ENCODE measurements around the gene LDB1. TPM values are rescaled to one million over a fixed set of nuclear protein-coding genes. Genes with fewer than 3 reads are reported as not detected.
A peak's percentile ranks its signal among the peaks of the same experiment; 100 is the strongest.

Gene LDB1
- total and polyA plus RNA-seq, 2 of the 13 experiments (the other 11 are each of a cell fraction or from before 2014, with no cell fraction given): 17.2 to 45.5 TPM

DNA sequence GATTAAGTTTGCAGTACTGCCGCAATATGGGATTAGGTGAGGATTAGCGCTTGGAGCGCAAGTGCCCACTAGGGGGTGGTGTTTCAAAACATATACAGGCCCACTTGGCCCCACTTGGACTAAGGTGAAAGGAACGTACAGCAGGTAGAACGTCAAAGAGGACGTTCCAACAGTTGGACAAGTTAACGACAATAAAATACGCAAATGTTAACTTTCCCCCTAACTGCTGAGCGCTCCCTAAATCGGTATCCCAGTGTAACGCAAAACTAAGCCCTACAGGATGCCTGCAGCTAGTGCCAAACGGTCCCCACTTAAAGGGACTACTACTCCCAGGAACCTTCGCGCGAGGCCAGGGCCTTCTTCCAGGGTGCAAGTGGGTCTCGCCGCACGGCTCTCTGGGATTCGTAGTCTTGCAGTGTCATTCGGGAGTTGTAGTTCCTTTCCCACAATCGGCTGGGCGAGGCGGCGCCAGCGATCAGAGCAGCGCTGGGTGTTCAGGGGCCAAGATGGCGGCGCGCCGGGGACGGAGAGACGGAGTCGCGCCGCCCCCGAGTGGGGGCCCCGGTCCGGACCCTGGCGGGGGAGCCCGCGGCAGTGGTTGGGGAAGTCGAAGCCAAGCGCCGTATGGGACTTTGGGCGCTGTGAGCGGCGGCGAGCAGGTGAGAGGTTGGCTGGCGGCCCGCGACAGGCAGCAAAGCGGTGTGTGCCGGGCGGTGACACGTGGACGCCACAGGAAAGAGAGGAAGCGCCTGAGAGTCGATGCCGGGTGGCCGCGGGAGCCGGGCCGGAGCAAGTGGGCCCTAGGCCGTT, 12.6 kb upstream of the LDB1 start, which contains the start of gene PPRC1:
Gene PPRC1 (plus strand): TSS at position 478 of the 810 bp plus-strand sequence. CDS start 29 bp downstream, at position 507.
- 1% methylated on average over 16 of the region's 64 CpGs for WGBS (ENCODE audit: low lambda C conversion rate)
- Histone ChIP-seq H3K9ac (ENCODE audit: insufficient read depth, low read depth, low read length) (peak within 1 kb of the TSS; percentile 93), H3K9me3 (ENCODE audit: low read length) (no peaks in the 10 kb centered on the region), H3K36me3 (replicated peaks in 1 of 2; ENCODE audit: control insufficient read depth in 1 of 2, insufficient read depth in 2 of 2, low read length in 2 of 2) (peaks cover 2 to 12% of the 10 kb centered on the region in 2 experiments; a peak in 4 of 5 replicates), H4K20me1 (ENCODE audit: insufficient read depth, low read length) (peaks cover 38% of the 10 kb centered on the region), H3K4me2 (ENCODE audit: low read depth, low read length) (peak within 1 kb of the TSS; percentile 91), H3K27me3 (ENCODE audit: control insufficient read depth in 1 of 2, insufficient read depth in 2 of 2, low read length in 2 of 2) (peaks cover 0 to 4% of the 10 kb centered on the region in 2 experiments; a peak in 1 of 5 replicates), H3K4me3 (replicated peaks in 1 of 3; ENCODE audit: insufficient read depth in 1 of 3, low read depth in 2 of 3, low read length in 3 of 3) (peak within 1 kb of the TSS; percentile 82 to 96 (median 92)), H2AFZ (ENCODE audit: low read length) (peak within 1 kb of the TSS; percentile 100), H3K79me2 (ENCODE audit: insufficient read depth, low read length) (peaks cover 48% of the 10 kb centered on the region), H3K4me1 (ENCODE audit: insufficient read depth, low read length) (peaks cover 41% of the 10 kb centered on the region), H3K27ac (ENCODE audit: extremely low read length, insufficient read depth, low read length) (peak within 1 kb of the TSS; percentile 88)
- TSS peak; percentile 84 for BruUV-seq (replicated peaks)
- ChIA-PET POLR2A (interaction anchor here (0.6 to 1.0 kb wide), 3 partner anchors 18 to 75 kb away, joined by 3 to 4 read pairs (median 3); no protein-coding TSS in a partner anchor), CTCF (ENCODE audit: low intra/inter-chr PET ratio, low total read pairs) (interaction anchor here (0.9 kb wide), 1 partner anchor 12 kb away, joined by 3 read pairs; no protein-coding TSS in a partner anchor)
- DNase-seq (ENCODE audit: low spot score): peak; percentile 98
- intact Hi-C loops (cut with micrococcal nuclease; ENCODE audit: unreplicated experiment) (loop anchor here (1.0 kb wide), 1 partner anchor 20 kb away; the partner anchor contains the start of gene NOLC1), in situ Hi-C loops (cut with HindIII; ENCODE audit: extremely low pct_ligation_motif_present, low pct_unique_long_range_greater_than_20kb) (no loop called here)
- peak; percentile 82 for FAIRE-seq
- ATAC-seq: peak; percentile 93
- TF ChIP-seq CHCHD3 (CRISPR knock-in tag; IDR thresholded peaks at IDR 0.05) (peak; percentile 66; the same call in 1 of the 2 replicates), IRF2 (CRISPR knock-in tag; IDR thresholded peaks at IDR 0.05) (peak; percentile 99), KMT2B (CRISPR knock-in tag; IDR thresholded peaks at IDR 0.05) (peak; percentile 65), ISL2 (CRISPR knock-in tag; IDR thresholded peaks at IDR 0.05) (no peak), ZSCAN31 (CRISPR knock-in tag; IDR thresholded peaks at IDR 0.05; ENCODE audit: low read depth) (no peak), ADNP (CRISPR knock-in tag; IDR thresholded peaks at IDR 0.05) (no peak), MBNL3 (CRISPR knock-in tag; conservative IDR thresholded peaks at IDR 0.05) (no peak), SRY (CRISPR knock-in tag; IDR thresholded peaks at IDR 0.05) (0 out of 2 replicates have a peak, but pooled peaks have one; percentile 7), ZNF720 (CRISPR knock-in tag; IDR thresholded peaks at IDR 0.05) (0 out of 2 replicates have a peak, but pooled peaks have one; percentile 14), ZNF274 (CRISPR knock-in tag; IDR thresholded peaks at IDR 0.05) (peak; percentile 35; the same call in 1 of the 2 replicates), FOXO1 (CRISPR knock-in tag; IDR thresholded peaks at IDR 0.05) (peak; percentile 41), ATF1 (CRISPR knock-in tag; IDR thresholded peaks at IDR 0.05) (peak; percentile 60; the same call in 1 of the 2 replicates), ZNF550 (CRISPR knock-in tag; IDR thresholded peaks at IDR 0.05; ENCODE audit: borderline replicate concordance) (no peak), ZNF34 (CRISPR knock-in tag; IDR thresholded peaks at IDR 0.05; ENCODE audit: borderline replicate concordance) (no peak)
- TF ChIP-seq, protein P1, sequence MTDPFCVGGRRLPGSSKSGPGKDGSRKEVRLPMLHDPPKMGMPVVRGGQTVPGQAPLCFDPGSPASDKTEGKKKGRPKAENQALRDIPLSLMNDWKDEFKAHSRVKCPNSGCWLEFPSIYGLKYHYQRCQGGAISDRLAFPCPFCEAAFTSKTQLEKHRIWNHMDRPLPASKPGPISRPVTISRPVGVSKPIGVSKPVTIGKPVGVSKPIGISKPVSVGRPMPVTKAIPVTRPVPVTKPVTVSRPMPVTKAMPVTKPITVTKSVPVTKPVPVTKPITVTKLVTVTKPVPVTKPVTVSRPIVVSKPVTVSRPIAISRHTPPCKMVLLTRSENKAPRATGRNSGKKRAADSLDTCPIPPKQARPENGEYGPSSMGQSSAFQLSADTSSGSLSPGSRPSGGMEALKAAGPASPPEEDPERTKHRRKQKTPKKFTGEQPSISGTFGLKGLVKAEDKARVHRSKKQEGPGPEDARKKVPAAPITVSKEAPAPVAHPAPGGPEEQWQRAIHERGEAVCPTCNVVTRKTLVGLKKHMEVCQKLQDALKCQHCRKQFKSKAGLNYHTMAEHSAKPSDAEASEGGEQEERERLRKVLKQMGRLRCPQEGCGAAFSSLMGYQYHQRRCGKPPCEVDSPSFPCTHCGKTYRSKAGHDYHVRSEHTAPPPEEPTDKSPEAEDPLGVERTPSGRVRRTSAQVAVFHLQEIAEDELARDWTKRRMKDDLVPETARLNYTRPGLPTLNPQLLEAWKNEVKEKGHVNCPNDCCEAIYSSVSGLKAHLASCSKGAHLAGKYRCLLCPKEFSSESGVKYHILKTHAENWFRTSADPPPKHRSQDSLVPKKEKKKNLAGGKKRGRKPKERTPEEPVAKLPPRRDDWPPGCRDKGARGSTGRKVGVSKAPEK (CRISPR knock-in tag; IDR thresholded peaks at IDR 0.05; ENCODE audit: borderline replicate concordance): no peak
- TF ChIP-seq, protein P2, sequence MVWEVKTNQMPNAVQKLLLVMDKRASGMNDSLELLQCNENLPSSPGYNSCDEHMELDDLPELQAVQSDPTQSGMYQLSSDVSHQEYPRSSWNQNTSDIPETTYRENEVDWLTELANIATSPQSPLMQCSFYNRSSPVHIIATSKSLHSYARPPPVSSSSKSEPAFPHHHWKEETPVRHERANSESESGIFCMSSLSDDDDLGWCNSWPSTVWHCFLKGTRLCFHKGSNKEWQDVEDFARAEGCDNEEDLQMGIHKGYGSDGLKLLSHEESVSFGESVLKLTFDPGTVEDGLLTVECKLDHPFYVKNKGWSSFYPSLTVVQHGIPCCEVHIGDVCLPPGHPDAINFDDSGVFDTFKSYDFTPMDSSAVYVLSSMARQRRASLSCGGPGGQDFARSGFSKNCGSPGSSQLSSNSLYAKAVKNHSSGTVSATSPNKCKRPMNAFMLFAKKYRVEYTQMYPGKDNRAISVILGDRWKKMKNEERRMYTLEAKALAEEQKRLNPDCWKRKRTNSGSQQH (CRISPR knock-in tag; IDR thresholded peaks at IDR 0.05; ENCODE audit: low read depth): 0 out of 2 replicates have a peak, but pooled peaks have one; percentile 63
- TF ChIP-seq, protein P3, sequence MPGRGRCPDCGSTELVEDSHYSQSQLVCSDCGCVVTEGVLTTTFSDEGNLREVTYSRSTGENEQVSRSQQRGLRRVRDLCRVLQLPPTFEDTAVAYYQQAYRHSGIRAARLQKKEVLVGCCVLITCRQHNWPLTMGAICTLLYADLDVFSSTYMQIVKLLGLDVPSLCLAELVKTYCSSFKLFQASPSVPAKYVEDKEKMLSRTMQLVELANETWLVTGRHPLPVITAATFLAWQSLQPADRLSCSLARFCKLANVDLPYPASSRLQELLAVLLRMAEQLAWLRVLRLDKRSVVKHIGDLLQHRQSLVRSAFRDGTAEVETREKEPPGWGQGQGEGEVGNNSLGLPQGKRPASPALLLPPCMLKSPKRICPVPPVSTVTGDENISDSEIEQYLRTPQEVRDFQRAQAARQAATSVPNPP (CRISPR knock-in tag; IDR thresholded peaks at IDR 0.05): peak; percentile 47; the same call in 1 of the 2 replicates
- TF ChIP-seq, protein P4, sequence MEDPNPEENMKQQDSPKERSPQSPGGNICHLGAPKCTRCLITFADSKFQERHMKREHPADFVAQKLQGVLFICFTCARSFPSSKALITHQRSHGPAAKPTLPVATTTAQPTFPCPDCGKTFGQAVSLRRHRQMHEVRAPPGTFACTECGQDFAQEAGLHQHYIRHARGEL (CRISPR knock-in tag; IDR thresholded peaks at IDR 0.05): no peak
